ENCODE data around the gene PIEZO2.
"Not testable (repeated sequence)": the region's sequence is repeated elsewhere in the genome, so short reads cannot be mapped to it uniquely, and the experiment has no call there.

The PIEZO2 gene

DNA sequence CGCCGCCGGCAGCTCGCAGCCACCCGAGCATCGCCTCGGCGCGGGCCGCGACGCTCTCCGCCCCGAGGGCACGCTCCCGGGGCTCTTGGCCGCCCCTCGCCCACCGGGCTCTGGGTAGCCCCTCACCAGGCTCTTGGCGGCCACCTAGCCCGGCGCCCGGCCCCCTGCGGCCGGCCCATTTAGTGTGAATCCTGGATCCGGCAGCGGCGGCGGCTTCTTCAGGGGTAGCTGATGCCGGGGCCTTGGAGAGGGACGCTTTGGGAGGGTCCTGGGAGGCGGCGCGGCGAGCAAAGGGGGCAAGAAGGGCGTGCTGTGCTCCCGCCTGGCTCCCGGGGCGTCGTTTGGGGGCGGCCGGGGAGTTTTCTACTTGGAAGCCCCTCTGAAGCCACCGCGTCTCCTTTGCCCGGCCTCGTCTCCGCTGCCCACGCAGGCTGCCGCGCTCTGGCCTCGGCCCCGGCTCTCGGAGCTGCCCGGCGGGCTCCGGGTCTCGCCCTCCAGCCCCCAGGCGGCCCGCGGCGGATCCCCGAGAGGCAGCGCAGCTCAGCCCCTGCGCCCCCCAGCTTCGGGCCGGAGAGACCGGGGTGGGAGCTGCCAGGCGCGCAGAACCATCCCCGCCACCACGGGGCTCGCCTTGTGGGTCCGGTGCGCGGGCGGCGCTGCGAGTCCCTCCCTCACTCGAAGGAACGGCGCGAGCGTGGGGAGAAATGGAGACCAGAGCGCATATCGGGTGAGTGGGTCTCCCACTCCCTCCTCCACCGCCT lies 509 bp downstream of the PIEZO2 start:
- DNase-seq = peak in 1 of 2 experiments; percentile 29

DNA sequence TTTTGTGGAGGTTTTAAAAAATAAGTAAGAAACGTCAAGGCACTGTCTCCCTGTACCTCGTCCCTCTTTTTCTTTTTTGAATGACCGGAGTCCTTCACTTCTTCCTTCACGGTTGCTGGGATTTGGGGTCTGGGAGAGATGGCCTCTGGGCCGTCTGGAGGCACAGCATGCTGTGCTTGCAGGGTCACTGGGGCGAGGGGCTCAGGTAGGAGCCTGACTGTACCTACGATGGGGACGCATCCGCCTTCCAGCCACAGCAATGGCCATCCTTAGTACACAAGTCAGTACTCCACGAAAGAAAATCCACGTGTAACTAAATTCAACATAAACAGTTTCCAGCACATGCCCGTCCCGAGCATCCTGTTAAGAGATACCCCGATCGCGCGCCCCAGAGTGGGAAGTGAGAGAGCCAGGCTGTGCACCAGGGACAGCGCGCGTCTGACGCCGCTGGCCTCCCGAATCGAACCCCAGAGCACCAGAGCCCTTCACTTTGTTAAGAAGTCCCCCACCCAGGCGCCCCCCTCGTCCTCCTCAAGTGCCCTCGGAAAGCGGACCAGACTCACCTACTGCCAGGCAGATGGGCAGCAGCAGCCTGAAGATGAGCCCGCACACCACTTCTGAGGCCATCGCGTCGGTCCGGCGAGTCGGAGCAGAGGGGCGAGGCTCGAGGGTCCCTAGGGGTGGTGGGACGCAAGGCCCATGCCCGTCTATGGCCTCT lies 1.2 kb downstream of the PIEZO2 start:
- no peak for DNase-seq

DNA sequence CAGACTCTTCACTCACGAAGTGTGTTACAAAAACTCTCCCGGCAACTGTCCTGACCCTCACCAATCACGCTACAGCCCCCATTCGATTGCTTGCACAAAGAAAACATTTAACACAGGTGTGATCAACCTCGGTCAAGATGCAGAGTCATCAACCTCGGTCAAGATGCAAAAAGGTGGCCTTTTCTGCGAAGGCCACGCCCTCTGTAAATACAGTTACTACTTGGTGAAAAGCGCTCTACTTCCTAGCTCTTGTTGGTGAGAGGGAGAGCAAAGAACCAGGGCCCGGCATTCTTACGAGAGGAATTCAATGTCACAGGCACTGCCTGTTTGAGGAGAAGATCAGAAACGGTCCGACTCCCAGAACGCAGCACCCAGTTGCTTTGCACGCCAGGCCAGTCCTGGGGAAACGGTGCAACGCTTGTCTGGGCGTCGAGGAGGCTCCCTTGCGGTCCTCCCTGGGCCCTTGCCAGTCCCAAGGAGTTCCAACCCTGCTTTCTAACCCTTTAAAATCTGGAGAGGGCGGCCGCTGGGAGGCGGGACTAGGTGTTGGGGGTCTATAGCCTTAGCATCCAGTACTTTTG lies 1.9 kb downstream of the PIEZO2 start:
- no peak for DNase-seq

DNA sequence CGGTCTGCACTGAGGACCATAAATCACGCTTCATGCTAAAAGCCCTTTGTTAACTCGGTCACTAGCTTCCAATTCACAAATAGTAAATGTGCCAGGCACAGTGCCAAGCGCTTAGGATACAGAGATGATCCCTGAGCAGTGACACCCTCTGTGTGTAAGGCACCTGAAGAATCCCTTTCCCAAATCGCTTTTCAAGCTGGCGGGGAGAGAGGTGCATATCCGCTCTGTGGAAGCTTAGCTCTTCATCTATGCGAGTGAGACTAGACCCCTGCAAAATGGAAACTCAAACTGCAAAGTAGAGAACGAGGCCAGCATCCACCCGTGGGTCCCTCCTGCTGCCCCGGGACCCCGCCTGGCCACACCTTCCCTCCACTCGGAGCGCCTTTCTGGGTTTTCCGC lies 2.4 kb downstream of the PIEZO2 start:
- no peak for DNase-seq

DNA sequence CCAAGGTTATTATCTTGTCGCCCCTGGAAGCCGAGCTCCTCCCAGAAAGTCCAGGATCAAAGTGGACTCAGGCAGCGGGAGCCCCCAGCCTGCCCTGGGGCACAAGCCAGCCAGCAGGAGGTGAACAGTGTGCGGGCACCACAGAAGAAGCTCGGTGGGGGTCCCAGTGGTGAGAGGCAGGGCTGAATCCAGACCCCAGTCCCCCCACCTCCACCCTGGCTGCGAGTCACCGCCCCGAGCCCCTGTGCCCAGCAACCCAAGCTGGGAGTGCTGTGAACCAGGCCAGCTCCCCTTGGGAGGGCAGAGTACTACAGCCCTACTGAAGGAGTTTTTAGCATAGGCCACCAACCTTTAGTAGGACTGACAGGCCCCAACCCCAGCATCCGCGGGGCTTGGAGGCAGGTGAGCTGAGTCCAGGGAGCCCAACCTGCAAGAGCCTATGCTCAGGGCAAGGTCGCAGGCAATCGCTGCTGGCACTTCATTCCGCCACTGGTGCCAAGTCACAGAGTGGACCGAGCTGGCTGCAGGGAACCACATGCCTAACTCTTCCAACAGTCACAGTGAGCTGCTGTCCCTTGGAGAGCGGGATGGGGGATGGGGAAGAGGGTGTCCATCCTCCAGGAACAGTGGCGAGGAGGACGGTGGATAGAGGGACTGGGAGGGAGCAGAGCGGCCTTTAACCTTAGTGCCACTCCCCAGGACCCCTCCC lies 3.0 kb downstream of the PIEZO2 start:
- no peak for DNase-seq

DNA sequence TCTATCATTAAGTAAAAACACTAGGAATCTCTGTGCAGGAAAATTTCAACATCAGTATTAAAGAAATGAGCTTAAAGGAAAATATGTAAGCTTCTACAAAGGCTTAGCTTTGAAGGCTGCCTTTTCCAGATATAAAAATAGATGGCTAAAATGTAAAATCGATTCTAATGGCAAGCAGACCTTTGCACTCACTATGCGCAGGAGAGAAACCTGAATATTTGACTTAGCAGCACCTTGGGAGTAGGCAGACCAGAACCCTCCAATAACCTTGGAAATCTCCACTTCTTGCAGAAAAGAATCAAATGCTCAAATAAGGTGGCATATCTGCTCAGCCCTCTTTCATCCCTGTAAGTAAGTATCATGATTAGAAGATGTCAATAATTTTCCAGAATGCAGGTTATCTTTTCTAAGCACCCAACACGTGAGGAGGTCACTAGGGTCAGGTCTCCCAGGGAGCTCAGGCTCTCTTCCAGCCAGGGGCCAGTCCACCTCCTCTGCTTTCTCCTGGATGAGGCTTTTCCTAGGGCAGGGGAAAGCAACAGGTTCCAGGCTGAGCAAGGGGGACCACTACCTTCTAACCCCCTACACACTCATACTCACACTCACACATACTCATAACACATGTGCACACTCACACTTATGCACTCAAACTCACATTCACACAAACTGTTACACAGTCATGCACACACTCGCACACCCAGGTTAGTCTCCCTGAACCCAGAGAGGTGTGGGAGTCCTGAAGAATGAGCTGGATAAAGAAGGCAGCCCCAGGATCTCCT lies 3.8 kb downstream of the PIEZO2 start:
- no peak for DNase-seq

DNA sequence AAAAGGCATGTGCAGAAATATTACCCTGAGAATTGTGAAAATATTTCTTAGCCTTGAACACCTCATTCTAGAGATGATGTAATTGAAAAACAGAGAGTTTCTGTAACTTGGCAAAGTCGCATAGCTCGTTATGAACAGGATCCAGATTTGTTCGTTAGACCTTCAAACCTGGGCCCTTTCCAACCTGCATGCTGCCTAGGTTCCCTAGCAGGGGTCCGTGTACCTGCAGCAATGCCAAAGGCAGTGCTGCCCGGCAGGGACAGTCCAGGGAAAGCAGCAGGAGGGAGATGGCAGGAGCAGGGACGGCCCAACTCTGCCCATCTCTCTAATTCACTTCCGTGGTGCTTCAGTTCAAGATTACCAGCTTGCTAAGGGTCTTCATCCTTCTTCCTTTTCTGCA lies 12.0 kb downstream of the PIEZO2 start:
- no peak for DNase-seq

DNA sequence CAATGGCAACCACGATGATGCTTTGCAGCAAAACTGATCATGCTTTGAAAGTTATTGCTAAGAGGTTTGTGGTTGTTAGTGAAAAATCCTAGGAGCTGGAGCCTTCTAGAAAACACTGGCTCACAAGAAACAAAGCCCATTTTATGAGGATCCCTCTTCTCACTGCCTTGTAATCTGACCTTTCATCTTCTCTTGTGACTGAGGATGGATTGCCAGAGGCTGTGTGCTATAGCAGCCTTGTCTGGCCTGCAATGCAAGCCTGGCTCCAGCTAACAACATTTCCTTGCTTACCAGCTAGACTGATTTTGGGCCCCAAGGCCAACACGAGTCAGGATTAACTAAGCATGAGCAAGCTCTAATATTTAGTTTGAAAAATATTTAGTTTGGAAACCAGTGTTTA lies 13.1 kb downstream of the PIEZO2 start:
- no peak for DNase-seq

DNA sequence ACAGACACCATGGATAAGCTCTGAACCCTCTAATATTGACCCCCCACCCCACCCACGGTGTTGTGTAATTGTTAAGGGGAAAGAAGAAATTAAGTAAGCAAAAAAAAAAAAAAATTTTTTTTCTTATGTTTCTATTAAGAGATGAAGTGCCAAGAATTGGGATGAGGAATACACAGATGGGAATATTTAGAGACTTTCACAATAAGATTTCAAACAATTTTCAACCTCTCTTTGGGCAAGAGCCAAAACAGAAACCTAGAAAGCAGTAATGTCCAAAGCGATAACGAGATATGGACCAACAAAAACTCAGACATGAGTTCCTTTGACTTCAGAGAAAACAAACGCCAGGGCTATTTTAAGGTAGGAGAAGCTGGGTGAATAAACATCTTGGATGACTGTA lies 14.4 kb downstream of the PIEZO2 start:
- no peak for DNase-seq

DNA sequence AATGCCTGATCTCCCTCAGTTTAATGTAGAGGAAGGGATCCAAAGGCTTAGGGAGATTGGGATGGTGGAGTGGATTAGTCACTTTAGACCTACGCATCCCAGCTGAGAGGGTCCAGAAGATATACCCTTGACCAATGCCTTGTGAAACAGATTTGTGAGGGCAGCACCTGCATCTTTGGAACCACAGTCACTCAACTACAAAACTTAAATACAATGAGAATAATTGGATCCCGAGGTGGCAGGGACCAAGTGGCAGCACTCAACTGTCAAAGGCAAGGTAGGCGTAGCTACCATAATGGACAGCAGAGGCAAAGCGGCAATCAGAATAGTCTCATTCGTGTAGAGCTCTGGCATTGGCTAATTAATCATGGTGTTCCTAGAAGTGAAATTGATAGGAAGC lies 20.3 kb downstream of the PIEZO2 start:
- not testable (repeated sequence) for DNase-seq

DNA sequence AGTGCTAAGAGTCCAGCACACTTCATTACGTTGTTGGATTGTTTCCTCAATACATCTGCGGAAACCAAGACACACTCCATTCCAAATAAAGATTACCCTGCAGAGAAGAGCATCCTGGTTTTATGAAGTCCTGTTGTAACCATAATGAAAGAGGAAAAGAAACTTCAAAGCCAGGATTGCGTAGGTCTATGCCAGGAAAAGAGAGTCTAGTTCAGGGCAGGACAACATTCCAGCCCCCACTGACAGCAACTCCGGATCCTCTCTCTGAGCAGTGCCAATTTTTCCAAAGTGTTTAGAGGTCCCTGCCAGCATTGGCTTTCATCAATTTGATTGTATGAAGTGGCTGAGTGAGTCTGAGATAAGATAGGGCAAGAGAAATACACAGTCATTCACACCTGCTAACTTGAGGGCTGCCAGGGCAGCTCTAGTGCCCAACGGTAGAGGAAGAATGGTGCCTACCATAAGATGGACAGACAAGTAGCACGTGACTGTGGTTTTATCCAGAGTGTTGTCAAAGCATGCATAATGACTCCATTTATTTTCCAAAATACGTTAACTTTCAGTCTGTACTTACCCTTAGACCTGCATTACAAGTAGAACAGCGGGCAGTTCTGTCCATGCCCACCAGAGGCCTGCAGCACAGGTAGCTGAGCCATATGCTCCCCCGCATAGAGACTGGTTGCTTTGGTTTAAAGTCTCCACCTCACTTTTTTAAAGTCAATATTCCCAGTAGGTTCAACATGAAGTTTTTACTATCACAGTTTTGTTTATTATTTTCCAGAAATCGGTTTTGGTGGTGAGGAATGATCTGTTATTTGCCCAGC lies 23.7 kb downstream of the PIEZO2 start:
- DNase-seq = no peak

DNA sequence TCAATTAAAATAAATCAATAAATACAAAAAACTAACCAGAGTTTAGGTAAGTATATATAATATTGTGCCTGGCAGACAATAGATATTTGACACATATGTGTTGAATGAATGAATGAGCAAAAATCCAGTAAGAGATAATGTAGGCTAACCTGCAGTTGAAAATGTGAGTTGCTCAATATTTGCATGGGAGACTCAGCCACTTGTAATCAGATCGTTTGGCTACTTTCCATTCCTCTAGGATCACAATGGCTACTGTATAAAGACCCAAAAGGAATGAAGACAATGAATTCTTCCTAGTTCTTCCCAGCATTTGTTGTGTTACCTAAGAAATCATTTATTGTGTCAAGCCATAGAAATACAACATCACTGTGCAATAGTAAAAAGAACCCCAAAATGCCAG lies 25.3 kb downstream of the PIEZO2 start:
- peak; percentile 4 to 26 for DNase-seq

DNA sequence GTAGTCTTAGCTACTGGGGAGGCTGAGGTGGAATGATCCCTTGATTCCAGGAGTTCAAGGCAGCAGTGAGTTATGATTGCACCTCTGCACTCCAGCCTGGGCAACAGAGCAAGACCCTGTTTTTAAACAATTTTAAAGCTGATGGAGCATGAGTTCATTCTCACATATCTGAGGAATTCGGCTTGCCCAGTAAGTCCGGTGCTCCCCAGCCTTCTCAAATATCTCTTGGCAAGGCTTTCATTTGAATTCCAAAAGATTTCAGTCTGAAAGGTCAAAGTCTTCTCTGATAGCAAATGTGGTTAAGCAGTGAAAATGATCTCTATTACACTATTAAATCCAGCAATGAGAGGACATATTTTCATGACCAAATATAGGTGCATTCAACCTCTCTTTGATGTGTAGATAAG lies 27.9 kb downstream of the PIEZO2 start:
- peak in 1 of 2 experiments; percentile 22 for DNase-seq

DNA sequence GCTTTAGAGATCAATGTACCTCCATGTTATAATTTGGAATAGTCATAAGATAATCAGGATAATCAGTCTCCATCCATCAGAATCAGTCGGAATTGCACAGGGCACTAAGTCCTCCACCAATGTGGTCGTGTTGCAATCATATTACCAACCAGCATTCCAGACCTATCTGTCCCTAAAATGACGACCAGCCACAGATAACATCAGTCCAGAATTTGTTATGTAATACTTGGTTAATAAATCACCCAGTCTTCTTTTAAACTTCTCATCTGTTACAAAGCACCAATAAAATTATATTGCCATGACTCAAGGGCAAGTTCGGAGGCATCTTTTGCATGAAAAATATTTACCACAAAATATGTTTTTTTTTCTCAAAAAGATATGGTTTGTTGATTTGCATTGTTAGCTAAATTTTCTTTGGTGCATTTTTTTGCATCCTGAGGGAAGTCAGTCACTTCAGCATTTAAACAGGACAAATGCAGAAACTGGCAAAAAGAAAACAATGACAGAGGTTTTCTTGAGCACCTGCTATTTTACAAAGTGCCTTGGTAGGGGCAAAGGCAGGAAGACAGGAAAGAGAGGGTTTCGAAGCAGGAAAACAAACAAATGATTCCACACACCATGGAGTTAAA lies 29.3 kb downstream of the PIEZO2 start:
- no peak for DNase-seq

DNA sequence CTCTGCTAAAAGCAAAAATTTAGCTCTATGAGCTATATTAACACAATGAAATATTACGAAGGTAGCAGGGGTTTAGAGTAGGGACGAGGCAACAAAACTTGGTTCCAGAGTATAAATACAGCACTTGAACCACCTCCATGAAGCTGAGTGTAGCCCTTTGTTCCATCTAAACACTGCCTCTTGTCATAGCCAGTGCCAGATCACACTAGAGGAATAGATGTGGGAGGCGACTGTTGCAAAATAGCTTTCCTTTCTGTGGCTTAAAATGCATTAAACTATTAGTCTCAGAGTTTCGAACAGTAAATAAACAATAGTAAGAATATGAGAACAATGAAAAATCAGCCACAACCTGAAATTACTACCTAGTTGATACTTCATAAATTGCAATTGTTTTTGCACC lies 29.8 kb downstream of the PIEZO2 start:
- DNase-seq = no peak

DNA sequence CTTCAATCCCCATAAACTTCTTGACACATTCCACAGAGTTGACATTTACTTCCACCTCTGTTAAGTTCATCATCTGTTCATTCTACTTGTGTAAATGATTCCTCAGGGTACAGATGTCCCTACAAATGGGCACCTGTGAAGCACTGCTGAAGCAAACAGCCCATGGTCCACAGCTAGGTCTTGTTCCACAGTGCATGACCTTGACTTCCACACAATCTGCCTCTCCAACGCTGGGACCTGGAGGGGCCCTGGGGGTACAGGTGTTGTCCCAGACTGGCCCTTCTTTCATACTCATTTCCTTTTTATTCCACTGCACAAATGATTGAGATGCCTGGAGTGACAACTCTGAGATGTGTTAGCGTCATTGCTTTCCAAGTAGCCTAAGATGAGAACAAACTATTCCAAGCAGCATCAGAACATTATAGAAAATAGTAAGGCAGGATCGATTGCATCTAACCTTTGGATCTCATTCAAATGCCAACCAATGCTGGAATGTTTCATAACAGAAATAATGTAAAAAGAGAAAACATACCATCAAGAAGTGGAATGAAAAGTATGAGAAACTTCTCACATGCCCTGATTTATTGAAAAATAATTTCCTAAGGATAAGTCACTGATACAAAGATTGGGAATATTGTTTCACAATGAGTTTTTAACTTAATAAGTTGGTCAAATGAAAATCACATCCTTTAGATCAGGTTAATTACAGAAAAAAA lies 31.2 kb downstream of the PIEZO2 start:
- DNase-seq = no peak

DNA sequence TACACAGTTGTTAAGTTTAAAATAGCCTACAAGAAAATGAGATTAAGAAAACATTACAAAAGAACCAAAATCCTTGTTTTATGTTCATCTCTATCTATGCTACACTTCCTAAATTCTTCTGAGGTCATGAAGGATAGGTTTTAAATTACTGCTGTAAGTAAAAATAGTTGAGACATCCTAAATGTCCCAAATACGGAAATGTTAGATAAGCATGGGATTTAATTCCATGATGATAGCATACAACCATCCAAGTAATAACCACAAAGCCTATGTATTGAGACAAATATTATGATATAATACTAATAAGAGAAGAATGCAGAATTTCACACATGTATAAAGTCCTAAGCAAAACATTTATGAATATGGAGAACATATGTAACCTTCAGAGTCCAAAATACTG lies 34.1 kb downstream of the PIEZO2 start:
- no peak for DNase-seq

DNA sequence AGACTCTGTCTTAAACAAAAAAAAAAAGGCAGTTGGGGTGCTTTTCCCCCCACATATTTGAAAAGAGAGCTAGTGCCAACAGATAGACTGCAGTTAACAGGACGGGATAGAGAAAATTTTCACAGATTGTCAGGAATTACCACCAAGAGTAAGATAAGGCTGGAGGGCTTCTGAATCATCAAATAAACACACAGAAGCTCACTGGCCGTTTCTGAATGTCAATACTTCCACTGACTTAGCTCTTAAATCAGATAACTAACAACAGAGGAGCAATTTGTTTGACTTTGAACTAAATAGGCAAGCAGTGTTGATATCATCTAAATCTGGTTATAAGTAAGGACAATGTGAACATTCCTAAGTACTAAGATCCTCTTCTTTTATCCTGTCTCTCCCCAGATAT lies 34.7 kb downstream of the PIEZO2 start:
- no peak for DNase-seq

DNA sequence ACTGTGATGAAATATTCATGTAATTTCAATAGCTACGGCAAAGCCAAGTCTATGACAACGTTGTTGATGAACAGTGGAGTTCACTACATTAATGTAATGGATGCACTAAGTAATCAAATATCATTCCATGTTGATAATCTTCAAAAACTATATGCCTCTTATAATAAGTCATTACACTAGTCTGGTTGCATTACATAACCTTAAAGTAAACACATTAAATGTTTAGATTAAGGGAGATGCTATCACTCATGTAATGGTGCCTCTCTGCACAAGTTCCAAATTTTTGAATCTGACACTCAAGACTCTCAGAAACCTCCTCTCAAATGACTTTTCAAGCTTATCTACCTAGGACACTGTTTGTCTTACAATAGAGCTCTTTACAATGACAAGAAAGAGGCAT lies 35.4 kb downstream of the PIEZO2 start:
- no peak for DNase-seq

DNA sequence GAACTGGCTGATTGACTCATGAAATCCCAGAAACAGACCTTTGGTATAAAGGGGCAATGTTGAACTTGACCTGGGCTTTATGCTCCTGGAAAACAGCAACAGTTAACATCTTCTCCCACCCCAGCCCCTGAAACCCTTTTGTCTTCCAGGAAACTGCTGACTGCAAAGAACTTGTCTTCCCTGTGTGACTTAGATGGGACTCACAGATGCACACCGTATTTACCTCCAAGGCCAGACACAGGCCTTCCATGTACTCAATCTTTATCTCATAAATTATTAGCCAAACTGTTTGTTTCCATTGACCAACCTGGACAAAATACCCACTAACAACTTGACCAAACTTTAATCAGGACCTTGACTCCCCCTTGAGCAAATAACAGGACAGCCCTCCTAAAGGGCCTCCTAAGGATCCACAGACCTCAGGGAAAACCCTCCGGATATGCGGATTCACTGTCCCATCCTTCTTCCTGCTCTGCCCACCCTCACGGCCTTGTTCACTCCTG lies 36.3 kb downstream of the PIEZO2 start:
- DNase-seq = no peak

DNA sequence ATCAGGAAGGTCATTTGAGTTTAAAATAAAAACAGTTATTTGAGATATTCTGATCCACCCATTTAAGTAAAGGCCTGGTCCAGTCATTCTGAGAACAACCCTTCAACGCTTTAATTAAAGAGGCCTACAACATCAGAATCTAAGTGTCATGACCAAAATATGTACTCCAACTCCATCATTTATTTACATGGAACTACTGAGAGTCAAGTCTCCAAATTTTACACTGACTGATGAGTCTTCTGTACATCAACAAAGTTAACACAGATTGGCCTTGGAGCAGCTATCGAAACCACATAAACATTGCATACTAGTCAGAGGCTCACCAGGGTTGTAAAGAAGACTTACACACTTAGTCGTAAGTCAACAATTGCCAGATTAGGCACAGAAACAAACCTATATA lies 37.1 kb downstream of the PIEZO2 start:
- no peak for DNase-seq
